IMR-90 (cell line): ENCODE results near the gene HES7. TPM values are rescaled to one million over a fixed set of nuclear protein-coding genes. Genes with fewer than 3 reads are reported as not detected.

ENCODE experiments used
- ATAC-seq: fragments of 200-7000 bp; cut with Tn5 transposase; 2 replicates; pipeline ENCODE4 v1.9.1; 2020; ENCODE audit warnings: low read depth, mild to moderate bottlenecking, moderate library complexity
- BruUV-seq: library from RNA; stranded (reverse); fragments of 400-500 nt; replicated peaks from 2 replicates; lab custom pipeline; 2021; lab: Mats Ljungman, UMichigan
- CTCF ChIA-PET: fragments of 300-600 bp; formaldehyde crosslinking; extraction: SDS; loops from one replicate; lab custom pipeline; 2021; ENCODE audit warnings: antibody characterized with exemption; lab: Yijun Ruan, JAX
- POLR2A ChIA-PET: fragments of 300-600 bp; sonication (Branson Sonifier 250); formaldehyde crosslinking; loops from one replicate; lab custom pipeline; 2022; ENCODE audit warnings: antibody characterized with exemption; ENCODE audit not compliant: unreplicated experiment; lab: Charles Lee
- DNase-seq: peaks from one replicate; pipeline ENCODE4 v3.0.0; 2013
- H2AFZ ChIP-seq: replicated peaks from 2 replicates; pipeline ENCODE3; 2013; ENCODE audit warnings: low read length, mild to moderate bottlenecking; ENCODE audit not compliant: poor library complexity
- H2AK5ac ChIP-seq: 2 replicates; pipeline ENCODE4 v1.6.1; 2013; ENCODE audit warnings: low read depth, low read length, inconsistent platforms
- H2AK9ac ChIP-seq: replicated peaks from 2 replicates; pipeline ENCODE3; 2013; ENCODE audit warnings: mild to moderate bottlenecking, low read depth, low read length, moderate library complexity; ENCODE audit not compliant: poor library complexity
- H2BK120ac ChIP-seq: 2 replicates; pipeline ENCODE4 v1.6.1; 2013; ENCODE audit warnings: low read depth, low read length, inconsistent platforms
- H2BK15ac ChIP-seq: 3 replicates; pipeline ENCODE4 v1.6.1; 2013; ENCODE audit warnings: low read depth, low read length, inconsistent platforms
- H2BK20ac ChIP-seq: 2 replicates; pipeline ENCODE4 v1.6.1; 2013; ENCODE audit warnings: low read depth, mild to moderate bottlenecking, inconsistent platforms, low read length, moderate library complexity
- H2BK5ac ChIP-seq: 2 replicates; pipeline ENCODE4 v1.6.1; 2013; ENCODE audit warnings: mild to moderate bottlenecking, low read depth, low read length, inconsistent platforms; ENCODE audit not compliant: poor library complexity, severe bottlenecking
- H3K14ac ChIP-seq: replicated peaks from 2 replicates; pipeline ENCODE4 v1.6.1; 2013; ENCODE audit warnings: low read depth, low read length, inconsistent platforms
- H3K18ac ChIP-seq: 2 replicates; pipeline ENCODE4 v1.6.1; 2013; ENCODE audit warnings: low read depth, low read length, control low read depth
- H3K23ac ChIP-seq: 2 replicates; pipeline ENCODE4 v1.6.1; 2013; ENCODE audit warnings: low read depth, low read length, inconsistent platforms
- H3K27ac ChIP-seq: 2 replicates; pipeline ENCODE4 v1.5.1; 2013; ENCODE audit warnings: mild to moderate bottlenecking, control low read depth, low read length; ENCODE audit not compliant: insufficient read depth
- H3K27me3 ChIP-seq: 2 replicates; pipeline ENCODE4 v1.6.1; 2013; ENCODE audit warnings: low read length; ENCODE audit not compliant: control insufficient read depth, insufficient read depth
- H3K36me3 ChIP-seq: 2 replicates; pipeline ENCODE4 v1.6.1; 2013; ENCODE audit warnings: low read length, mixed read lengths; ENCODE audit not compliant: control insufficient read depth, insufficient read depth
- H3K4ac ChIP-seq: 2 replicates; pipeline ENCODE4 v1.6.1; 2013; ENCODE audit warnings: low read depth, low read length, inconsistent platforms
- H3K4me1 ChIP-seq: 2 replicates; pipeline ENCODE4 v1.6.1; 2013; ENCODE audit warnings: low read length, mixed read lengths; ENCODE audit not compliant: control insufficient read depth, insufficient read depth
- H3K4me2 ChIP-seq: 2 replicates; pipeline ENCODE4 v1.6.1; 2013; ENCODE audit warnings: low read depth, mild to moderate bottlenecking, control low read depth, low read length, moderate library complexity
- H3K4me3 ChIP-seq: 2 replicates; pipeline ENCODE4 v1.5.1; 2013; ENCODE audit warnings: low read depth, mild to moderate bottlenecking, control low read depth, low read length, moderate library complexity; ENCODE audit not compliant: insufficient read depth
- H3K56ac ChIP-seq: 2 replicates; pipeline ENCODE4 v1.6.1; 2013; ENCODE audit warnings: low read length, inconsistent platforms; ENCODE audit not compliant: insufficient read depth; ENCODE audit errors: extremely low read depth
- H3K79me1 ChIP-seq, 2 experiments: 2 replicates each; pipeline ENCODE4 v1.6.1; 2013; ENCODE audit warnings: low read length in 2 of 2, inconsistent platforms in 1 of 2, low read depth in 1 of 2
- H3K9ac ChIP-seq: 2 replicates; pipeline ENCODE4 v1.6.1; 2013; ENCODE audit warnings: low read depth, low read length, control low read depth
- H3K9me1 ChIP-seq: 2 replicates; pipeline ENCODE4 v1.6.1; 2013; ENCODE audit warnings: low read length, inconsistent platforms; ENCODE audit not compliant: insufficient read depth
- H3K9me3 ChIP-seq: 2 replicates; pipeline ENCODE4 v1.6.1; 2013; ENCODE audit warnings: low read length; ENCODE audit not compliant: control insufficient read depth, insufficient read depth
- H4K20me1 ChIP-seq: 2 replicates; pipeline ENCODE4 v1.6.1; 2013; ENCODE audit warnings: low read length, inconsistent platforms; ENCODE audit not compliant: insufficient read depth
- H4K5ac ChIP-seq: 2 replicates; pipeline ENCODE4 v1.6.1; 2013; ENCODE audit warnings: mild to moderate bottlenecking, low read depth, low read length, control low read depth
- H4K8ac ChIP-seq, 2 experiments: 2 replicates each; pipeline ENCODE4 v1.6.1; 2013; ENCODE audit warnings: low read depth in 2 of 2, low read length in 2 of 2, control low read depth in 1 of 2, inconsistent platforms in 1 of 2
- H4K91ac ChIP-seq: 2 replicates; pipeline ENCODE4 v1.6.1; 2013; ENCODE audit warnings: low read depth, low read length, inconsistent platforms; ENCODE audit not compliant: insufficient read depth
- BHLHE40 ChIP-seq: fragments of 150-350 bp; IDR thresholded peaks from 2 replicates; pipeline ENCODE4 v1.6.1; 2016; ENCODE audit warnings: mild to moderate bottlenecking, low read depth, low read length
- CHD1 ChIP-seq: IDR thresholded peaks from 2 replicates; pipeline ENCODE4 v1.6.1; 2012; ENCODE audit warnings: low read depth, low read length, improper control_type of control experiment
- CTCF ChIP-seq: conservative IDR thresholded peaks from 2 replicates; pipeline ENCODE4 v1.5.1; 2012; ENCODE audit warnings: mild to moderate bottlenecking, low read depth, low read length, improper control_type of control experiment
- FOS ChIP-seq: fragments of 150-350 bp; IDR thresholded peaks from 2 replicates; pipeline ENCODE4 v1.6.1; 2016; ENCODE audit warnings: low read depth, low read length
- MAFK ChIP-seq: IDR thresholded peaks from 2 replicates; pipeline ENCODE4 v1.6.1; 2012; ENCODE audit warnings: low read depth, low read length, improper control_type of control experiment
- MAZ ChIP-seq: IDR thresholded peaks from 2 replicates; pipeline ENCODE4 v1.6.1; 2012; ENCODE audit warnings: low read depth, mild to moderate bottlenecking, low read length, improper control_type of control experiment, moderate library complexity, borderline replicate concordance
- NFE2L2 ChIP-seq: fragments of 150-350 bp; IDR thresholded peaks from 2 replicates; pipeline ENCODE4 v1.6.1; 2016; ENCODE audit warnings: low read depth, mild to moderate bottlenecking, low read length
- RAD21 ChIP-seq: IDR thresholded peaks from 2 replicates; pipeline ENCODE4 v1.6.1; 2012; ENCODE audit warnings: low read length, improper control_type of control experiment
- SMC3 ChIP-seq: fragments of 150-350 bp; IDR thresholded peaks from 2 replicates; pipeline ENCODE4 v1.6.1; 2016; ENCODE audit warnings: low read depth, mild to moderate bottlenecking, antibody characterized with exemption, low read length, moderate library complexity
- WGBS, 2 experiments: methylation state at CpG; one replicate each; pipeline versions ENCODE4 v1.1.5 to v1.1.7; 2013; ENCODE audit warnings: missing lambda C conversion rate in 2 of 2; ENCODE audit not compliant: insufficient read length in 1 of 2; ENCODE audit errors: extremely low coverage in 2 of 2; 5-methylcytosine and 5-hydroxymethylcytosine counted together
- dilution Hi-C: fragments of 300-500 bp; cut with HindIII; formaldehyde crosslinking; loops from one replicate; pipeline ENCODE4 v1.14.3; 2018; ENCODE audit warnings: low sequenced_read_pairs; ENCODE audit not compliant: unreplicated experiment
- in situ Hi-C: fragments of 300-500 bp; cut with MboI; formaldehyde crosslinking; loops from 3 replicates; pipeline ENCODE4 v1.14.3; 2019; ENCODE audit warnings: low sequenced_read_pairs, inconsistent platforms, mixed read lengths
- intact Hi-C: fragments of 100-400 bp; cut with micrococcal nuclease; formaldehyde crosslinking; loops from 2 replicates; pipeline ENCODE4 v1.10.0; 2022
- polyA plus RNA-seq, 3 experiments: library from polyadenylated mRNA; depleted of rRNA; stranded (reverse); fragments of >200 nt; gene quantifications; 2 replicates each; pipeline ENCODE4 v1.2.3, GENCODE V29; 2012; ENCODE audit warnings: low replicate concordance in 1 of 3
- total RNA-seq: library from RNA; depleted of rRNA; stranded (reverse); fragments of >200 nt; gene quantifications from 2 replicates; pipeline ENCODE4 v1.2.3, GENCODE V29; 2012

HES7 gene
- total and polyA plus RNA-seq, 2 of the 4 experiments (the other 2 are of a cell fraction) = 0.43 TPM; not detected in 1

GRCh38 chr17:8121681-8122421, 2.1 kb downstream of the HES7 start:
- Histone ChIP-seq H3K4me3 (peak overlapping the region; percentile 73), H2BK15ac (no peak overlapping the region), H3K4me1 (peaks cover 14% of the 10 kb centered on the region), H3K9me3 (no peaks in the 10 kb centered on the region), H3K18ac (no peak overlapping the region), H4K8ac (no peak overlapping the region), H2BK120ac (no peak overlapping the region), H2BK5ac (no peak overlapping the region), H3K79me1 (no peaks in the 10 kb centered on the region; a peak in 1 of 4 replicates), H3K14ac (no peak overlapping the region), H2AK5ac (no peak overlapping the region), H3K9ac (no peak overlapping the region), H3K23ac (no peak overlapping the region), H3K27me3 (no peaks in the 10 kb centered on the region; the same call in 1 of the 2 replicates), H2AK9ac (peak overlapping the region; percentile 66), H4K20me1 (peaks cover 24% of the 10 kb centered on the region), H3K9me1 (peaks cover 9% of the 10 kb centered on the region), H3K4ac (no peak overlapping the region), H2BK20ac (no peak overlapping the region), H4K5ac (no peak overlapping the region), H3K36me3 (no peaks in the 10 kb centered on the region), H4K91ac (no peak overlapping the region), H3K56ac (no peak overlapping the region), H2AFZ (peak overlapping the region; percentile 88), H3K4me2 (peak overlapping the region; percentile 86), H3K27ac (no peak overlapping the region)
- peak; percentile 62 for TF ChIP-seq CTCF
- no peak for TF ChIP-seq MAFK
- TF ChIP-seq CHD1 = no peak
- TF ChIP-seq SMC3 = peak; percentile 41
- peak; percentile 42; the same call in 1 of the 2 replicates for TF ChIP-seq MAZ
- TF ChIP-seq NFE2L2 = no peak
- peak; percentile 63 for TF ChIP-seq RAD21
- TF ChIP-seq FOS = no peak
- TF ChIP-seq BHLHE40 = no peak
- intact Hi-C loops (no loop called here), dilution Hi-C loops (loop anchor here (25.0 kb wide), 1 partner anchor 115 kb away; the partner anchor contains the start of genes CTC1 and PFAS), in situ Hi-C loops (loop anchor here (5.0 kb wide), 1 partner anchor 100 kb away; no protein-coding TSS in a partner anchor)
- no TSS peak for BruUV-seq
- ATAC-seq (peak; percentile 25), DNase-seq (peak; percentile 55)
- CTCF ChIA-PET = interaction anchor here (0.6 to 1.1 kb wide), 4 partner anchors 35 to 101 kb away, joined by 3 to 4 read pairs (median 3); no protein-coding TSS in a partner anchor
- 0% methylated on average over 30 of the region's 76 CpGs; no CpG with 5 or more reads in 1 of the 2 experiments for WGBS, 2 experiments
- POLR2A ChIA-PET = no interaction called here
